BE2C (cell line): ENCODE measurements around the gene PER3.

Source experiments
- DNase-seq: peaks from one replicate; pipeline ENCODE4 v3.0.0-alpha.2; 2020
- H3K27me3 ChIP-seq: fragments of 250-450 bp; sonication (Bioruptor Pico); 2 replicates; pipeline ENCODE4 v1.5.1; 2020; ENCODE audit warnings: mild to moderate bottlenecking
- H3K36me3 ChIP-seq: fragments of 250-450 bp; sonication (Bioruptor Pico); 2 replicates; pipeline ENCODE4 v1.5.1; 2020; ENCODE audit warnings: mild to moderate bottlenecking
- H3K4me1 ChIP-seq: fragments of 250-450 bp; sonication (Bioruptor Pico); 2 replicates; pipeline ENCODE4 v1.5.1; 2020
- H3K4me3 ChIP-seq: 2 replicates; pipeline ENCODE4 v1.5.1; 2011; ENCODE audit warnings: low read depth, low read length
- H3K9me3 ChIP-seq: fragments of 250-450 bp; sonication (Bioruptor Pico); 2 replicates; pipeline ENCODE4 v1.5.1; 2020
- TF ChIP-seq, protein P1 (sequence below): IDR thresholded peaks from 2 replicates; pipeline ENCODE4 v1.5.1; 2012; ENCODE audit warnings: mild to moderate bottlenecking, low read depth, low read length

PER3 gene

DNA sequence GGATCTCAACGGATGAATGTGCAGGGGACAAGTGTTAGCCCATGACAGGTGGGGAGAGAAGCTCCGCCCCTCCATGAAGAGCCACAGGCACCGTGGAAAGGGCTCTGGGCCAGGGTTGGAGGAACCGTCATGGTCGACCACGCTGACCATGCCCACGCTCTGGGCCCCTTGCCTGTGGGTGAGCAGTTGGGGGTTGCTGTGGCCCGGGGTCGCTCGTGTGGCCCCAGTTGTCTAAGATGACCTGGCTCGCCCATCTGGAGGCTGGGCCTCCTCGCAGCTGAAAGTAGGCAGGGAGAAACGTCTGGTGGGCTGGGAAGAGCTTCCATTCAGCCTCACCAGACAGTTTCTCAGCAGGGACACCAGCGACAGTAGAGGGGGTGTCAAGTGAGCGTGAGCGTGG lies 81.9 kb downstream of the PER3 start:
- H3K4me1 ChIP-seq = no peaks in the 10 kb centered on the region
- TF ChIP-seq, protein P1, sequence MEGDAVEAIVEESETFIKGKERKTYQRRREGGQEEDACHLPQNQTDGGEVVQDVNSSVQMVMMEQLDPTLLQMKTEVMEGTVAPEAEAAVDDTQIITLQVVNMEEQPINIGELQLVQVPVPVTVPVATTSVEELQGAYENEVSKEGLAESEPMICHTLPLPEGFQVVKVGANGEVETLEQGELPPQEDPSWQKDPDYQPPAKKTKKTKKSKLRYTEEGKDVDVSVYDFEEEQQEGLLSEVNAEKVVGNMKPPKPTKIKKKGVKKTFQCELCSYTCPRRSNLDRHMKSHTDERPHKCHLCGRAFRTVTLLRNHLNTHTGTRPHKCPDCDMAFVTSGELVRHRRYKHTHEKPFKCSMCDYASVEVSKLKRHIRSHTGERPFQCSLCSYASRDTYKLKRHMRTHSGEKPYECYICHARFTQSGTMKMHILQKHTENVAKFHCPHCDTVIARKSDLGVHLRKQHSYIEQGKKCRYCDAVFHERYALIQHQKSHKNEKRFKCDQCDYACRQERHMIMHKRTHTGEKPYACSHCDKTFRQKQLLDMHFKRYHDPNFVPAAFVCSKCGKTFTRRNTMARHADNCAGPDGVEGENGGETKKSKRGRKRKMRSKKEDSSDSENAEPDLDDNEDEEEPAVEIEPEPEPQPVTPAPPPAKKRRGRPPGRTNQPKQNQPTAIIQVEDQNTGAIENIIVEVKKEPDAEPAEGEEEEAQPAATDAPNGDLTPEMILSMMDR = no peak
- no peaks in the 10 kb centered on the region for H3K27me3 ChIP-seq
- H3K9me3 ChIP-seq = no peaks in the 10 kb centered on the region
- no peaks in the 10 kb centered on the region for H3K36me3 ChIP-seq
- no peak for DNase-seq
- no peak overlapping the region for H3K4me3 ChIP-seq

DNA sequence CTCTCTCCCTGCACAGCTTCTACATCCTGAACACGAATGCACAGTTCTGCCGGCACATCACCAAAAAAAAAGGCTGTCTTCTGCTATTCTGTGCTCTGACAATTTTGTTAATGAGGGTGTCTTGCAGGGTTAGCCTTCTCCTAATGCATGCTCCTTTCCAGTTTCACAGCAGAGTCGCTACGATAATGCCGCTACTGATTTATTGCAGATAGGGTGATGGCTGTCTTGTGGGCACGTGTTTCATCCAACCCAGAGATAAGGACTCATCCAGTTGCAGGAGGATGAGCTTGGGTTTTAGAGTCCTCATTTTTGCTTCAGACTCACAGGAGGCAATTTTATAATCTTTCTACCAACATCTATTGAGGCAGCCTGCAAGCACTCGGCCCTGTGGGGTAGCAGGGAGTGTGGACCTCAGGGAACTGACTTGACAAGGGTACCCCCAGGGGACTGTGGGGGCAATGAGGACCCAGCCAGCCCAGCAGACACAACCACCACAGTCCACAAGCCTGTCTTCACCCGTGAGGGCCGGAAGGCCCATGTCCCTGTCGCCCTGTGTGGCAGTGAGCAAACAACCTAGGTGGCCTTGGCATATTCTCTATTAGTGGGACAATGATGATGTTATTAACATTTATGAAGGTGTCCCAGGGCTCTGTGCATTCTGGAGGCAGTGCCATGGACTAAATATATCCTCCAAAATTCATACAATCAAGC lies 84.1 kb downstream of the PER3 start:
- no peaks in the 10 kb centered on the region for H3K36me3 ChIP-seq
- H3K27me3 ChIP-seq = no peaks in the 10 kb centered on the region
- TF ChIP-seq, protein P1 = no peak
- H3K4me1 ChIP-seq = no peaks in the 10 kb centered on the region
- H3K9me3 ChIP-seq = no peaks in the 10 kb centered on the region
- no peak for DNase-seq
- no peak overlapping the region for H3K4me3 ChIP-seq

DNA sequence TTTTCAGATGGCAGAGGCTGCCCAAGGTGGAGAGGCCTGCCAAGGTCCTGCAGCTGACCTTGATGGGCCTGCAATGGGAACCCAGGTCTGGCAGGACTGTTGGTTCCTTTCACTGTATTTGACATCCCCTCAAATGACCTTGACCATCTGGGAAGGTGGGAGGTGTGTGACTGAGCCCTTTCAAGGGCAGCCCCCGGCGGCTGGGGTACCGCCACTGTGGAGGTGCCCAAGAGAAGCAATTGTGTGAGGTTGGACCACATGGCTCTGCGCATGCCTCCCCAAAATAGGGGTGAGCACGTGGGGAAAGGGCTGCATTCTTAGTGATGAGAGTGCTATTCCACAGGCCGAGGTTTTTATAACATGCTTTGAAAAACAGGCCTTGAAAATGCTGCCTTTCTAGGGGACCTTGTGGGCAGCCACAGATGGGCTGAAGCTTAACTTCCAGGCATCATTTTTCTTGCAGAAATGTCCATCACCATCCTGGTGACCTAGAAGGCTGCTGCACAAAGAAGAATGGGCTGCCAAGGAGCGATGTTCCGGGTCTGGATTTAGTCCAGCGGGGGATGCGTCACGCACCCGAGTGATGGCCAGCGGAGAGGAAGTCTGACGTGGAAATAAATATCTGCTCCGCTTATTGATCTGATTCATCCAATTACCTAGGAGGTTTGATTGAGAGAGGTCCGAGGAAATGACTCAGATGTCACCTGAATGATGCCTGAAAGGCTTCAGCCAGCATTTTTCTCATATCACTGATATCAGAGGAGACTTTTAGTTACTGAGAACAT lies 85.2 kb downstream of the PER3 start:
- Histone ChIP-seq H3K27me3 (no peaks in the 10 kb centered on the region), H3K4me1 (no peaks in the 10 kb centered on the region), H3K9me3 (no peaks in the 10 kb centered on the region), H3K36me3 (no peaks in the 10 kb centered on the region), H3K4me3 (no peak overlapping the region)
- no peak for DNase-seq
- TF ChIP-seq, protein P1 = no peak

DNA sequence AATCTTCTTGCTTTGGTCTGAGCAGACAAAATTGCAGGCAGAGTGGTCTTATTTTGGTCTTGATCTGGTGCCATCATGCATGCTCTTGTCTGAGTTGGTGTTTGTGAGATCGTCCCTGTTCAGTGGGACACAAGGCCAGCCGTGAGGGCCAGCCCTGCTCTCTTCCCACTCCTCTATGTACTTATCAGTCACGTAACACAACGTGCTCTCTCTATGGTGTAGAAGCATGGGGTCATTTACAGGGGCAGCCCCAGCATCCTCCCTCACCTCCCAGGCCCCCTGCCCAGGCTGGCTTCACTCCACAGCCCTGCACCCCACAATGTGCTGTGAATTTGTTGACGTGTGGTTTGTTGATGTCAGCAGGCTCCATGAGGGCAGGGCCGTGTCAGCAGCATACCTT lies 87.0 kb downstream of the PER3 start:
- Histone ChIP-seq H3K27me3 (no peaks in the 10 kb centered on the region), H3K9me3 (no peaks in the 10 kb centered on the region), H3K36me3 (no peaks in the 10 kb centered on the region), H3K4me1 (no peaks in the 10 kb centered on the region), H3K4me3 (no peak overlapping the region)
- no peak for DNase-seq
- TF ChIP-seq, protein P1 = no peak

DNA sequence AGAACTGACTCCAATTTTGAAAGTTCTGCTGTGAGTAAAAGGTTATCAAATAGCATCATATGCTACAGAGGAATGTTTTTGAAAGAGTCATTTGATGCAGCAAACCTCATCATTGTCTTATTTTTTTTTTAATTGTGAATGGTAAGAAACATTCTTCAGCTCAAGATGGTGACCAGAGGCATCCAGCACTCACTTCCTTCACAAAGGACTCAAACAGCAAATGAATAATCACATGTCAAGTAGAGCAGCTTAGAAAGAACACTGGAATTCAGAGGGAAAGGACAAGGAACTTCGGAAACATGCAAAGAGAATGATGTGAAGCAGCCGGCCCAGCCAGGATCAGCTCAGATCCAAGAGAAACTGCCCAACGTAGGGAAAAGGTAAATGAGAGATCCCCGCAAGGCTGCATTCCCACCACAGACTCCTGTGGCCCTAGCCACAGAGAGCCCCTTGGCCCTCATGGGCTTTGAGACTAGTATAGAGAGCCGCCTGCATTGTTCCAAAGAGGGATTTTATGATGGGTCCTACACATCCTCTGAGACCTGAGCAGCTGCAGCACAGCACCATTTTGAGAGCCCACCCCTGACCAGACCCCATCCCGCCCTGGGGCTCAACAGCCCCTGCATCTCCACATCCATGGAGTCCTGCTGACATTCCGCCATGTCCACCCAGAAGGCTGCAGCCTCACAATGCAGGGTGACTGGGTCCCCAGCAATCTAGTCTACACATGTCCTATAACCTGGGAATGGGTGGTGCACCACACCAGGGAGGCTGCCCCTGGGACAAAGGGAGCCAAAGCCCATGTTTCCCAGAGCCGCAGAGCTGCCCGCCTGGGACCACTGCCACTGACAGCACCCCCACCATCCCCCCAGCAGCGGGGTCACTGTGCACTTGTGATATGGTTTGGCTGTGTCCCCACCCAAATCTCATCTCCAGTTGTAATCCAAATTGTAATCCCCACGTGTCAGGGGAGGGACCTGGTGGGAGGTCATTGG lies 90.0 kb downstream of the PER3 start:
- H3K9me3 ChIP-seq = no peaks in the 10 kb centered on the region
- no peaks in the 10 kb centered on the region for H3K36me3 ChIP-seq
- no peak overlapping the region for H3K4me3 ChIP-seq
- no peaks in the 10 kb centered on the region for H3K27me3 ChIP-seq
- H3K4me1 ChIP-seq = no peaks in the 10 kb centered on the region
- DNase-seq = no peak
- TF ChIP-seq, protein P1 = no peak
